Fibroblast of villous mesenchyme (primary cell): ENCODE measurements around the gene ABCG2. TPM values are rescaled to one million over a fixed set of nuclear protein-coding genes. Genes with fewer than 3 reads are reported as not detected.

ENCODE experiments used
- DNase-seq: peaks from one replicate; pipeline ENCODE4 v3.0.0-alpha.2; 2010; ENCODE audit warnings: low read depth
- H3K4me3 ChIP-seq: 2 replicates; pipeline ENCODE4 v1.5.1; 2011; ENCODE audit warnings: low read depth, mild to moderate bottlenecking, low read length
- CTCF ChIP-seq: IDR thresholded peaks from 2 replicates; pipeline ENCODE4 v1.5.1; 2012; ENCODE audit warnings: low read depth, mild to moderate bottlenecking, low read length; ENCODE audit not compliant: insufficient read depth
- total RNA-seq: library from RNA; depleted of rRNA; stranded (reverse); fragments of >200 nt; gene quantifications from 2 replicates; pipeline ENCODE4 v1.2.3, GENCODE V29; 2012

Gene ABCG2
- total RNA-seq, 1 donor, result 2.2 TPM

- TF ChIP-seq CTCF, result no peak
- H3K4me3 ChIP-seq, result no peak overlapping the region
- no peak for DNase-seq
Observed at GRCh38 chr4:88188738-88189417, 30.4 kb upstream of the ABCG2 start.

- TF ChIP-seq CTCF, result no peak
- no peak overlapping the region for H3K4me3 ChIP-seq
- peak; percentile 35 for DNase-seq
Observed at GRCh38 chr4:88187766-88188165, 29.3 kb upstream of the ABCG2 start.

GRCh38 chr4:88185906-88186305, 27.5 kb upstream of the ABCG2 start:
- no peak overlapping the region for H3K4me3 ChIP-seq
- DNase-seq, result peak; percentile 64
- no peak for TF ChIP-seq CTCF

- DNase-seq, result no peak
- H3K4me3 ChIP-seq, result no peak overlapping the region
- TF ChIP-seq CTCF, result no peak
Observed at GRCh38 chr4:88179261-88179660, 20.8 kb upstream of the ABCG2 start.

GRCh38 chr4:88178626-88179231, 20.3 kb upstream of the ABCG2 start:
- TF ChIP-seq CTCF, result no peak
- no peak overlapping the region for H3K4me3 ChIP-seq
- DNase-seq, result no peak

GRCh38 chr4:88177983-88178625, 19.7 kb upstream of the ABCG2 start:
- TF ChIP-seq CTCF, result no peak
- no peak overlapping the region for H3K4me3 ChIP-seq
- DNase-seq, result peak; percentile 85
